Measurements from ENCODE around the gene GOLT1A.
A peak's percentile ranks its signal among the peaks of the same experiment; 100 is the strongest.

DNA sequence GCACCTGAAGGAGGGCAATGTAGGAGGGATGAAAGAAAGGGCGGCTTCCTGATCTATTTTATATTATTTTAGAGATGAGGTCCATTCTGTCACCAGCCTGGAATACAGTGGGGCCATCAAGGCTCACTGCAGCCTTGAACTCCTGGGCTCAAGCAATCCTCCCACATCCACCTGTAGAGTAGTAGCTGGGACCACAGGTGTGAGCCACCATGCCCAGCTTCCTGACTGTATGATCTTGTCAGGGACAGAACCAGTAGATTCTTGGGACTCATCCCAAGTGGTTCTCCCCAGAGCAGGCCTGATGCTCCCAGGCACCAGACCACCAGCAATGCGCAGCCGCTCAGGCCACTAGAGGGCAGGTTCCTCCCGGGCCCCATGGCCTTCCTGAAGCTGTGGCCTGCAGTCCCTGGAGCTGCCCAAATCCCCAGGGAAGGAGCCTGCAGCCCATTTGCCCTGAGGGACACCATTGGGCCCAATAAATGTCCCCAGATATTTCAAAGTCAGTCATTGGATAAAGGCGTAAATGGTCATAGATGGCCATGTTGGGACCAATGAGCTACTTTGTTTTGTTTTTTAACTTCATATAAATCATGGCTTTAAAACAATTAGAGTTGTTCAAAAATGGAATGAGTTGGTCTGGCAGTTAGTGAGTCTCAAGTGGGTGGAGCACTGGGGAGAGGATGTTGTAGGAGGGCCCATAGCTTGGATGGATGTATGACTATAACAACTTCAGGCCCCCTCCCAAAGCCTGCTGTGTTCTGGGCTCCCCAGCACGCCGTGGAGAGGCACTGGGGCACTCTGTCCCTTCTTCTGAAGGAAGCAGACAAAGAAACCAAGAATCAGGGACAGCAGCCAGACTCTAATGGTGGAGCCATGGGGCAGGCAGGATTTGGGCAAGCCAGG lies 44.7 kb upstream of the GOLT1A start:
- TF ChIP-seq, protein P1, sequence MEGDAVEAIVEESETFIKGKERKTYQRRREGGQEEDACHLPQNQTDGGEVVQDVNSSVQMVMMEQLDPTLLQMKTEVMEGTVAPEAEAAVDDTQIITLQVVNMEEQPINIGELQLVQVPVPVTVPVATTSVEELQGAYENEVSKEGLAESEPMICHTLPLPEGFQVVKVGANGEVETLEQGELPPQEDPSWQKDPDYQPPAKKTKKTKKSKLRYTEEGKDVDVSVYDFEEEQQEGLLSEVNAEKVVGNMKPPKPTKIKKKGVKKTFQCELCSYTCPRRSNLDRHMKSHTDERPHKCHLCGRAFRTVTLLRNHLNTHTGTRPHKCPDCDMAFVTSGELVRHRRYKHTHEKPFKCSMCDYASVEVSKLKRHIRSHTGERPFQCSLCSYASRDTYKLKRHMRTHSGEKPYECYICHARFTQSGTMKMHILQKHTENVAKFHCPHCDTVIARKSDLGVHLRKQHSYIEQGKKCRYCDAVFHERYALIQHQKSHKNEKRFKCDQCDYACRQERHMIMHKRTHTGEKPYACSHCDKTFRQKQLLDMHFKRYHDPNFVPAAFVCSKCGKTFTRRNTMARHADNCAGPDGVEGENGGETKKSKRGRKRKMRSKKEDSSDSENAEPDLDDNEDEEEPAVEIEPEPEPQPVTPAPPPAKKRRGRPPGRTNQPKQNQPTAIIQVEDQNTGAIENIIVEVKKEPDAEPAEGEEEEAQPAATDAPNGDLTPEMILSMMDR (IDR thresholded peaks at IDR 0.05; ENCODE audit: low read length) = peak; percentile 60
- no peak for TF ChIP-seq EZH2 (IDR thresholded peaks at IDR 0.05; ENCODE audit: borderline replicate concordance, low read length)
